ENCODE results near the gene ELP4.
"Not testable (repeated sequence)": the region's sequence is repeated elsewhere in the genome, so short reads cannot be mapped to it uniquely, and the experiment has no call there.

Gene ELP4

DNA sequence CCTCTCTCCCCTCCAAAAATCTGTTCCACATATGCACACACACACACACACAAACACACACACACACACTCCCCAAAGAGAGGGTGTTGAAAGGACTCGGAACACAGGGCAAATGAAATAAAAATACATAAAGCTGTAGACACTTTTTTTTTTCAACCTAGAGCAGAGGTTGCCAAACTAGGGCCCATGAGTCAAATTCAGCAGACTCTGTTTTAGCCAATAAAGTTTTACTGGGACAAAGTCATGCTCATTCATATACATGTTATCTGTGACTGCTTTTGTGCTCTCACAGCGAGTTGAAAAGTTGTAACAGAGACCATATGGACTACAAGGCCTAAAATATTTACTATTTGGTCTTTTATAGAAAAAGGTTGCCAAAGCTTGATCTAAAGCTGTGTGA, 9.0 kb upstream of the ELP4 start:
- Mint-ChIP-seq H3K4me3 (no peak overlapping the region), H3K27me3 (no peaks in the 10 kb centered on the region), H3K4me1 (ENCODE audit: low read depth) (no peaks in the 10 kb centered on the region), H3K9me3 (peaks cover 3% of the 10 kb centered on the region), H3K36me3 (ENCODE audit: low read depth) (peaks cover 12% of the 10 kb centered on the region), H3K27ac (no peak overlapping the region)
- intact Hi-C loops (cut with micrococcal nuclease), result loop anchor here (10.0 kb wide), 1 partner anchor 304 kb away; no protein-coding TSS in a partner anchor

- Mint-ChIP-seq H3K27me3 (no peaks in the 10 kb centered on the region), H3K27ac (peak overlapping the region; percentile 90), H3K36me3 (ENCODE audit: low read depth) (peaks cover 21% of the 10 kb centered on the region), H3K4me1 (ENCODE audit: low read depth) (peaks cover 5% of the 10 kb centered on the region), H3K4me3 (peak overlapping the region; percentile 86), H3K9me3 (no peaks in the 10 kb centered on the region)
- intact Hi-C loops (cut with micrococcal nuclease), result loop anchor here (1.0 to 10.0 kb wide), 2 partner anchors 140 to 296 kb away; partner anchors contain the start of genes DCDC1 and DNAJC24
Observed at GRCh38 chr11:31509051-31509428, 527 bp upstream of the ELP4 start.

- intact Hi-C loops (cut with micrococcal nuclease), result no loop called here
- Mint-ChIP-seq H3K4me1 (ENCODE audit: low read depth) (peaks cover 5% of the 10 kb centered on the region), H3K27me3 (no peaks in the 10 kb centered on the region), H3K27ac (no peak overlapping the region), H3K9me3 (no peaks in the 10 kb centered on the region), H3K4me3 (no peak overlapping the region), H3K36me3 (ENCODE audit: low read depth) (peaks cover 13% of the 10 kb centered on the region)
Observed at GRCh38 chr11:31512117-31512516, 2.5 kb downstream of the ELP4 start.

DNA sequence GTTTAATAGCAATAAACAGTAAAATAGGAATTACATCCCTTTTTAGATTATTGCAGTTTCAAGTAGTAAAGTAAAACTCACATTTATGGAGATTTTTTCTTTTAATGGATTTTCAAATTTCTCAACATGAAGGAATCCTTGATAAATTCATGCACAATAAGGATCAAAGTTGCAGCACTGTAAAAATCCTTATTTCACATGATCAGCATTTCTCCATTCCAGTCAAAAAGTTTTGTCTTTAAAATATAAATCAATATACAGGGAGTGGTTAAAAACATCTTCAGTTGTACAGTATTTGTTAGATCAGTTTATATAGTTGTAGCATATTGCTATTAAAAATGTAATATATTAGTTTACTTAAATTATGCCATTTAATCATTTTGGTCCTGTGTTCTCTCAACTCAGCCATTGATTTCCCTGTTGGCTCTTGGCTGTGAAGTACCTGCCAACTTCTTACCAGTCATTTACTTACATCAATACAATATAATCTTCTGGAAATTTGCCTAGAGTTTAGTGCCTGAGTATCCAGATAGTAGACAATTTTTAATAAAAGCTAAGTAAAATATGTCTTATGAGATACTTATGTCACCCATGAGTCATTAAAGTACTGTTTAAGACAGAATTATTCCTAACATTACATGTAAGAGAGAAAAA, 12.1 kb downstream of the ELP4 start:
- Mint-ChIP-seq H3K4me1 (ENCODE audit: low read depth) (no peaks in the 10 kb centered on the region), H3K9me3 (no peaks in the 10 kb centered on the region), H3K27ac (no peak overlapping the region), H3K4me3 (no peak overlapping the region), H3K27me3 (no peaks in the 10 kb centered on the region), H3K36me3 (ENCODE audit: low read depth) (peaks cover 5% of the 10 kb centered on the region)
- intact Hi-C loops (cut with micrococcal nuclease), result no loop called here

DNA sequence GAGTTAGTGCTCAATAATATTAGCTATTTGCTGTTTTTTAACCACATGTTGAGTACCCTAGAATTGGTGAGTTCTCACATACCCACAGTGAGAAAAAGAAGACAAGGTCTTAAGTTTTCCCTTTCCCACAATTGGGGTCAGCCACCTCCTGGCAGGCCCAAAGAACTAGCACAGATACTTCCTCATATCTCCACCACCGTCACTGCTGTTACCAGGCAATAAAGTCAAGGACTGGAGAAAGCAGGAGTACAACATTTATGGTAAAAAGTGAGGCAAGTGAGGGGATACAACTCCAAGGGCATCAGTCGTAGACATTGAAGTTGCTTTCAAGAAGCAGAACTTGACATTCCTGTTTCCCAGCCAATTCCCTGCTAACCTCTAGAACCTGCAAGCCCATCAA, 19.6 kb downstream of the ELP4 start:
- Mint-ChIP-seq H3K36me3 (ENCODE audit: low read depth) (peaks cover 4% of the 10 kb centered on the region), H3K4me3 (no peak overlapping the region), H3K27me3 (no peaks in the 10 kb centered on the region), H3K4me1 (ENCODE audit: low read depth) (no peaks in the 10 kb centered on the region), H3K27ac (no peak overlapping the region), H3K9me3 (no peaks in the 10 kb centered on the region)
- intact Hi-C loops (cut with micrococcal nuclease), result no loop called here

DNA sequence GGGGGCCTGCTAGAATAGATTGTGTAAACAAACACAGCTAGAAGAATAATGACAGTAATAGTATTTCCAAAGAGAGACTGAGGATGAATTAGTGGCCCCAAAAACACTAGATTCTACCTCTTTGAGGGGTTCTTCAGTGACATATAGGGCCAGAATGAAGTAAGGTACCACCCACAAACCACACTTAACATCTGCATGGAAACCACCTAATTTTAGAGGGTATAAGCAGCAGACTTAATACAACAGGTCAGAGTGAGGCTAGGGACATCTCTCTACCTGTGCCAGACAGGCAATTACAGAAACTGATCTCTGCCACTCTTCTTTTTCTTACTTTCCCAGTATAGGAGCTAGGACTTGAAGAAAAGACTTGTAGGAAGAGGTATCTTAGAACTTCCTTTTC, 20.1 kb downstream of the ELP4 start:
- peaks cover 4% of the 10 kb centered on the region for H3K36me3 Mint-ChIP-seq (ENCODE audit: low read depth)
- no peaks in the 10 kb centered on the region for H3K9me3 Mint-ChIP-seq
- H3K27ac Mint-ChIP-seq, result no peak overlapping the region
- no peak overlapping the region for H3K4me3 Mint-ChIP-seq
- intact Hi-C loops (cut with micrococcal nuclease), result no loop called here
- no peaks in the 10 kb centered on the region for H3K4me1 Mint-ChIP-seq (ENCODE audit: low read depth)
- H3K27me3 Mint-ChIP-seq, result no peaks in the 10 kb centered on the region

DNA sequence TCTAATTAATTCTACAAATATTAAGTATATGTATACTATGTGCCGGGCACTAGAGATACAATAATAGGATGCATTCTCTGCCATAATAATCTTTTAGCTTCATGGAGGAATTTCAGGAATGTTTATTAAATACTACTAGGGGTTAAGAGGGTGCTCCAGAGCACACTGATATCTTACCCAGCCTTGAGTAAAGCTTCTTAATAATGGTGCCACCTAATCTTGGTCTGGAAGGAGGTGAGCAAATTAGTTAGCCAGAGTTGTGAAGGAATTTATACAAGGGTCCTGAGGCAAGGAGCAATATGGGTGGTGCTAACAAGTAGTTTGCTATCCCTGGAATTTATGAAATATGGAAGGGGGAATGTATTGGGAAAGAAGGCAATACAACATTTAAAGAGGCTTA, 21.7 kb downstream of the ELP4 start:
- H3K9me3 Mint-ChIP-seq, result no peaks in the 10 kb centered on the region
- intact Hi-C loops (cut with micrococcal nuclease), result no loop called here
- no peak overlapping the region for H3K27ac Mint-ChIP-seq
- H3K4me1 Mint-ChIP-seq (ENCODE audit: low read depth), result no peaks in the 10 kb centered on the region
- H3K4me3 Mint-ChIP-seq, result no peak overlapping the region
- peaks cover 4% of the 10 kb centered on the region for H3K36me3 Mint-ChIP-seq (ENCODE audit: low read depth)
- no peaks in the 10 kb centered on the region for H3K27me3 Mint-ChIP-seq

DNA sequence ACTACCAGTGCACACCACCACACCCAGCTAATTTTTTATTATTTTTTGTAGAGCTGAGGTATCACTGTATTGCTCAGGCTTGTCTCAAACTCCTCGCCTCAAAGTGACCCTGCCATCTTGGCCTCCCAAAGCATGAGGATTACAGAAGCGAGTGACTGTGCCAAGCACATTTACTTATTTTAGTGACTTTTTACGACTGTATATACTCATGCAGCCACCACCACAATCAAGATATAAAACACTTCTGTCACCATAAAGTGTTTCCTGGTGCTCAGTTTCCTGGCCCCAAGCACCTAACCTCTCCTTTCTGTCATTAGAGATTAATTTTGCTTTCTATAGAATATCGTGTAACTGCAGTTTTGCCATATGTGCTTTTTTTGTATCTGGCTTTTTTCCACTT, 25.9 kb downstream of the ELP4 start:
- intact Hi-C loops (cut with micrococcal nuclease), result no loop called here
- no peak overlapping the region for H3K4me3 Mint-ChIP-seq
- no peak overlapping the region for H3K27ac Mint-ChIP-seq
- H3K9me3 Mint-ChIP-seq, result no peaks in the 10 kb centered on the region
- H3K27me3 Mint-ChIP-seq, result no peaks in the 10 kb centered on the region
- peaks cover 4% of the 10 kb centered on the region for H3K36me3 Mint-ChIP-seq (ENCODE audit: low read depth)
- H3K4me1 Mint-ChIP-seq (ENCODE audit: low read depth), result no peaks in the 10 kb centered on the region

DNA sequence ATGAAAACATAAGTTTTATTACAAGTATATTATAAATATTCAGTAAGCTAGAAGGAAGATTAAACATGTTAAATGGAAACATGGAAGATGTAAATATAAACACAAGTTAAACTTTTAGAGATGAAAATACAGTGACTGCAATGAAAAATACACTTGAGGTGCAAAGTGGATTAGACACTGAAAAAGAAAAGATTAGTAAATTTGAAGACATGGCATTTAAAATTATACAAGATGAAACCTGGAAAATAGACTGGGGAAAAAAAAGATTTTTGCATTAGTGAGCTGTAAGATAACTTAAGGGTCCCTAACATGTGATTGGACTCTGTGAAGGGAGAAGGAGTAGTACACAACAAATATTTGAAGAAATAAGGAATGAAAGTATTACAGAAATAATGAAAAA, 33.3 kb downstream of the ELP4 start:
- peaks cover 42% of the 10 kb centered on the region for H3K9me3 Mint-ChIP-seq
- intact Hi-C loops (cut with micrococcal nuclease), result no loop called here
- H3K4me3 Mint-ChIP-seq, result no peak overlapping the region
- H3K36me3 Mint-ChIP-seq (ENCODE audit: low read depth), result peaks cover 42% of the 10 kb centered on the region
- H3K27me3 Mint-ChIP-seq, result no peaks in the 10 kb centered on the region
- H3K4me1 Mint-ChIP-seq (ENCODE audit: low read depth), result no peaks in the 10 kb centered on the region
- H3K27ac Mint-ChIP-seq, result no peak overlapping the region

DNA sequence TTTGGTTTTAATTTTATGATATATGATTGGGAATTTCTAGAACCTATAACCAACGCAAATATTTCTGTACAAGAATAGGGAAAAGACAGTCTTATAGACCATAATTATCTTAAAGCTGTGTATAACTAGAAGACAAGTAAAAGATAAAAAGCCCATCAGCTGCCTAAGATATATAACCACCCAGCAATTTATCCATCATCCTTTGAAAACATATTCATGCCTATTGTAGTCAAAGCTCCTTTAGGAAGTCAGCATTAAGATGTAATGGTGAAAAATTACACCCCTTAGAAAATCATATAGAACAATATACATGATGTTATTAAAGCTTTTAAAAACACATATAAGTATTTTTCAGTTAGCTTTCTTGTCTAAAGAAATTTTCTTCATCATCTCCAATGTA, 46.4 kb downstream of the ELP4 start:
- no peak overlapping the region for H3K4me3 Mint-ChIP-seq
- no peaks in the 10 kb centered on the region for H3K36me3 Mint-ChIP-seq (ENCODE audit: low read depth)
- no peaks in the 10 kb centered on the region for H3K27me3 Mint-ChIP-seq
- no peaks in the 10 kb centered on the region for H3K9me3 Mint-ChIP-seq
- intact Hi-C loops (cut with micrococcal nuclease), result no loop called here
- no peak overlapping the region for H3K27ac Mint-ChIP-seq
- H3K4me1 Mint-ChIP-seq (ENCODE audit: low read depth), result no peaks in the 10 kb centered on the region

- no peaks in the 10 kb centered on the region for H3K27me3 Mint-ChIP-seq
- intact Hi-C loops (cut with micrococcal nuclease), result no loop called here
- H3K36me3 Mint-ChIP-seq (ENCODE audit: low read depth), result no peaks in the 10 kb centered on the region
- no peaks in the 10 kb centered on the region for H3K4me1 Mint-ChIP-seq (ENCODE audit: low read depth)
- no peak overlapping the region for H3K4me3 Mint-ChIP-seq
- no peaks in the 10 kb centered on the region for H3K9me3 Mint-ChIP-seq
- no peak overlapping the region for H3K27ac Mint-ChIP-seq
Observed at GRCh38 chr11:31558001-31558400, 48.4 kb downstream of the ELP4 start.

DNA sequence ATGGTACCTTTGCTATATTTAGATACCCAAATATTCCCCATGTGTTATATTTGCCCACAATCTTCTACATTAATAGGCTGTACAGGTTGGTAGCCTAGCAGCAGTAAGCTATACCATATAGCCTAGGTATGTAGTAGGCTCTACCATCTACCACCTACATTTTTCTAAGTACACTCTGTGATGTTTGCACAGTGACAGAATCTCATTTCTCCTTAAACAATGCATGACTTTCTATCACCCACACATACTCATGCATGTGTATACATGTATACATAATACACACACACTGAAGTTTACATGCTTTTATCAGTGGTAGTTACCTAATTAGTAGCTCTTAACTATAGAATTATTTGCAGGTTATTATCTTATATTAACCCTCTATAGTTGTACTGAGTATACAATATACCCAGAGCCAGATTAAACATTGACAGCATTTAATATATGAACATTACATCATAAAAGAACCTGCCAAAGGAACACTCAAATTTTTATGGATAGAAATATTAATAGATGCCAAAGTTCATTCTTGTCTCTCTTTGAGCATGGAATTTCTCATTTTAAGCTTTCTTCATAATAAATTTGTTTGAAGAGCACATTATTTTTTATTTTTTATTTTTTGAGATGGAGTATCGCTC, 51.4 kb downstream of the ELP4 start:
- Mint-ChIP-seq H3K4me1 (ENCODE audit: low read depth) (no peaks in the 10 kb centered on the region), H3K27me3 (no peaks in the 10 kb centered on the region), H3K36me3 (ENCODE audit: low read depth) (no peaks in the 10 kb centered on the region), H3K27ac (no peak overlapping the region), H3K9me3 (peaks cover 8% of the 10 kb centered on the region), H3K4me3 (no peak overlapping the region)
- intact Hi-C loops (cut with micrococcal nuclease), result no loop called here

- H3K4me1 Mint-ChIP-seq (ENCODE audit: low read depth); H3K36me3 Mint-ChIP-seq (ENCODE audit: low read depth); intact Hi-C loops (cut with micrococcal nuclease); H3K27me3 Mint-ChIP-seq; H3K27ac Mint-ChIP-seq; H3K4me3 Mint-ChIP-seq: not testable (repeated sequence)
- H3K9me3 Mint-ChIP-seq, result peaks cover 25% of the 10 kb centered on the region
Observed at GRCh38 chr11:31564517-31564916, 55.0 kb downstream of the ELP4 start.

GRCh38 chr11:31574133-31574532, 64.6 kb downstream of the ELP4 start:
- H3K36me3 Mint-ChIP-seq (ENCODE audit: low read depth); intact Hi-C loops (cut with micrococcal nuclease): not testable (repeated sequence)

DNA sequence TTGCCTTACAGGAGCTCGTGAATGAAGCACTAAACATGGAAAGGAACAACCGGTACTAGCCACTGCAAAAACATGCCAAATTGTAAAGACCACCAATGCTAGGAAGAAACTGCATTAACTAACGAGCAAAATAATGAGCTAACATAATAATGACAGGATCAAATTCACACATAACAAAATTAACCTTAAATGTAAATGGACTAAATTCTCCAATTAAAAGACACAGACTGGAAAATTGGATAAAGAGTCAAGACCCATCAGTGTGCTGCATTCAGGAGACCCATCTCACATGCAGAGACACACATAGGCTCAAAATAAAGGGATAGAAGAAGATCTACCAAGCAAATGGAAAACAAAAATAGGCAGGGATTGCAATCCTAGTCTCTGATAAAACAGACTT, 66.2 kb downstream of the ELP4 start:
- H3K4me3 Mint-ChIP-seq, result not testable (repeated sequence)

More at GRCh38 chr11:31574133-31574532, 64.6 kb downstream of the ELP4 start:
- not testable (repeated sequence) for H3K27ac Mint-ChIP-seq; H3K4me3 Mint-ChIP-seq; H3K27me3 Mint-ChIP-seq; H3K4me1 Mint-ChIP-seq (ENCODE audit: low read depth)
- peaks cover 53% of the 10 kb centered on the region for H3K9me3 Mint-ChIP-seq

More for the DNA sequence above, 66.2 kb downstream of the ELP4 start:
- H3K27me3 Mint-ChIP-seq; H3K27ac Mint-ChIP-seq; H3K4me1 Mint-ChIP-seq (ENCODE audit: low read depth); intact Hi-C loops (cut with micrococcal nuclease); H3K36me3 Mint-ChIP-seq (ENCODE audit: low read depth): not testable (repeated sequence)
- peaks cover 40% of the 10 kb centered on the region for H3K9me3 Mint-ChIP-seq

Measured in dendritic cell treated with granulocyte-macrophage colony-stimulating factor and Interleukin-4, amounts not matched to agents 40 ng/mL and 50 ng/mL, for 4 days (primary cell).